ENCODE measurements around the gene ARHGEF9.

DNA sequence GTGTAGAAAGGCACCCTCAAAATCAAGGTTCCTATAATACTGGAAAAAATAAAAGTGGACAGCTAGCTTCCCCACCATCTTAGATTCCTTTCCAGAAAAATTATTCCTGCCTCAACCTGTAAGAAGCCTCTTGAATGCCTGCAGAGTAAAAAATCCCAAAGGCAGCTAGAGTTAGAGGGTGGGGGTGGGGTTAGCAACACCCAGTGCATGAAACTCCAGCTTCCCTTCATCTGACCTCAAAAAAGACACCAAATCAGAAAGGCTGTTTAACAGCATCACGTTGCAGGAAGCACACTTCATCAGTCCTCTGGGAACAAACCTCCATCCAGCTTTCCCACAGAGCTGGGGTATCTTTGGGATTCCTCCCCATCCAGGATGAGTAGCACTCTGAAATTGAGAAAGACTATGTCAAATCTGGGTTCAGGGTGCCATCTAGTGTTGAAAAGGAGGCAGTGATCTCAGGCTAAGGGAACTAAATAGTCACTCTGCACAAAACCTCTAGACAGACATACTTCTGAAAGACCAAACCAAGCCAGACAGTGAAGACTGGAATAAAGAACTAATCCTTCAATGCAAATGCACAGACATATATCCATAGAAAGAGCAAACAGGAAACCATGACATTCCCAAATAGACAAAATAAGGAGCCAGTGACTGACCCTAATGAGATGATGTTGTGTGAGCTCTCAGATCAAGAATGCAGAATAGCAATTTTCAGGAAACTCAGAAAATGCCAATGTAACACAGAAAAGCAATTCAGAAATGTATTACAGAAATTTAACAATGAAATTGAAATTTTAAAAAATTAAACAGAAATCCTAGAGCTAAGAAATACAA, 97.9 kb downstream of the ARHGEF9 start:
- no peak for TF ChIP-seq POLR2A (IDR thresholded peaks at IDR 0.05)
- TF ChIP-seq, protein P1, sequence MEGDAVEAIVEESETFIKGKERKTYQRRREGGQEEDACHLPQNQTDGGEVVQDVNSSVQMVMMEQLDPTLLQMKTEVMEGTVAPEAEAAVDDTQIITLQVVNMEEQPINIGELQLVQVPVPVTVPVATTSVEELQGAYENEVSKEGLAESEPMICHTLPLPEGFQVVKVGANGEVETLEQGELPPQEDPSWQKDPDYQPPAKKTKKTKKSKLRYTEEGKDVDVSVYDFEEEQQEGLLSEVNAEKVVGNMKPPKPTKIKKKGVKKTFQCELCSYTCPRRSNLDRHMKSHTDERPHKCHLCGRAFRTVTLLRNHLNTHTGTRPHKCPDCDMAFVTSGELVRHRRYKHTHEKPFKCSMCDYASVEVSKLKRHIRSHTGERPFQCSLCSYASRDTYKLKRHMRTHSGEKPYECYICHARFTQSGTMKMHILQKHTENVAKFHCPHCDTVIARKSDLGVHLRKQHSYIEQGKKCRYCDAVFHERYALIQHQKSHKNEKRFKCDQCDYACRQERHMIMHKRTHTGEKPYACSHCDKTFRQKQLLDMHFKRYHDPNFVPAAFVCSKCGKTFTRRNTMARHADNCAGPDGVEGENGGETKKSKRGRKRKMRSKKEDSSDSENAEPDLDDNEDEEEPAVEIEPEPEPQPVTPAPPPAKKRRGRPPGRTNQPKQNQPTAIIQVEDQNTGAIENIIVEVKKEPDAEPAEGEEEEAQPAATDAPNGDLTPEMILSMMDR (IDR thresholded peaks at IDR 0.05) = peak; percentile 22 to 64 (median 57)
